Ascending aorta (tissue), 2 donors: ENCODE results near the gene CRACR2B. TPM values are rescaled to one million over a fixed set of nuclear protein-coding genes. Genes with fewer than 3 reads are reported as not detected.
A peak's percentile ranks its signal among the peaks of the same experiment; 100 is the strongest.

ENCODE experiments used
- DNase-seq, 2 donors: peaks; one replicate each; pipeline ENCODE4 v3.0.0-alpha.2; 2019; ENCODE audit warnings: low spot score in 2 of 2
- H3K27ac ChIP-seq, 2 donors: fragments of 200-600 bp; sonication (generic); one replicate each; pipeline ENCODE4 v1.5.1; 2016 to 2017; ENCODE audit warnings: mild to moderate bottlenecking in 1 of 2
- H3K27me3 ChIP-seq: fragments of 200-600 bp; sonication (generic); one replicate; pipeline ENCODE4 v1.5.1; 2017
- H3K36me3 ChIP-seq, 2 donors: fragments of 200-600 bp; sonication (generic); one replicate each; pipeline ENCODE4 v1.5.1; 2016
- H3K4me1 ChIP-seq, 2 donors: fragments of 200-600 bp; sonication (generic); one replicate each; pipeline ENCODE4 v1.5.1; 2016 to 2017; ENCODE audit warnings: mild to moderate bottlenecking in 1 of 2
- H3K4me3 ChIP-seq, 2 donors: fragments of 200-600 bp; sonication (generic); one replicate each; pipeline ENCODE4 v1.5.1; 2016 to 2017; ENCODE audit warnings: mild to moderate bottlenecking in 1 of 2
- H3K9me3 ChIP-seq, 2 donors: fragments of 200-600 bp; sonication (generic); one replicate each; pipeline ENCODE4 v1.5.1; 2016
- CTCF ChIP-seq, 3 experiments: fragments of 200-600 bp in 2 of 3; fragments of 450-650 bp in 1 of 3; sonication (generic) in 2 of 3; IDR thresholded peaks; one replicate each; pipeline ENCODE4 v1.5.1; 2016 to 2019; ENCODE audit warnings: antibody characterized with exemption in 3 of 3, mild to moderate bottlenecking in 1 of 3, moderate library complexity in 1 of 3
- intact Hi-C: fragments of 100-400 bp; cut with DNase I; formaldehyde crosslinking; loops from one replicate; pipeline ENCODE4 v1.15.1; 2023
- total RNA-seq: library from RNA; depleted of rRNA; stranded (reverse); fragments of >200 nt; gene quantifications from one replicate; pipeline ENCODE4 v1.1.0, GENCODE V29; 2016

Gene CRACR2B
- total RNA-seq, 1 donor from 2014 or later: 20.5 TPM

DNA sequence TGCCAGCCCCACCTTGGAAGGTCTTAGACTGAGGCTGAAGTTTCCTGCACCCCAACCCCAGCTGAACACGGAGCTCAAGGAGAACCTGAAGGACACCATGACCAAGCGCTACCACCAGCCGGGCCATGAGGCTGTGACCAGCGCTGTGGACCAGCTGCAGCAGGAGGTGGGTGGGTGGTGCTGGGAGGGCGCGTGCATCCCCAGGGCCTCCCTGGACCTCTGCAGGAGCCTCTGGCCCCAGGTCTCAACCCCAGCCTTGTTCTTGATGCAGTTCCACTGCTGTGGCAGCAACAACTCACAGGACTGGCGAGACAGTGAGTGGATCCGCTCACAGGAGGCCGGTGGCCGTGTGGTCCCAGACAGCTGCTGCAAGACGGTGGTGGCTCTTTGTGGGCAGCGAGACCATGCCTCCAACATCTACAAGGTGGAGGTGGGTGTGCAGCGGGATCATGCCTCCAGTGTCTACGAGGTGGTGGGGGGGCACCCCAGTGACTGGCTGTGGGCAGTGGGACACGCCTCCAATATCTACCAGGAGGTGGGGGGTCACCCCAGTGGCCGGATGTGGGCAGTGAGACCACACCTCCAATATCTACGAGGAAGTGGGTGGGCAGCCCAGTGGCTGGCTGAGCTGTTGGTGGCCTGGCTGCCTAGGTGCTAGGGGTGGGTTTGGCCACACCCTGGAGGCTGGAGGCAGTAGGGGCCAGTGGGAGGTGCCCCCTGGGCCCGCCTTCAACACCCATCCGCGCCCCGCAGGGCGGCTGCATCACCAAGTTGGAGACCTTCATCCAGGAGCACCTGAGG lies 9.7 kb downstream of the CRACR2B start:
- Histone ChIP-seq H3K27me3 (no peaks in the 10 kb centered on the region), H3K4me1 (peaks cover 9 to 41% of the 10 kb centered on the region in 2 donors), H3K27ac (peak overlapping the region; percentile 14 to 81), H3K4me3 (no peak overlapping the region), H3K9me3 (no peaks in the 10 kb centered on the region), H3K36me3 (peaks cover 43 to 49% of the 10 kb centered on the region in 2 donors)
- DNase-seq: no peak
- TF ChIP-seq CTCF (IDR thresholded peaks at IDR 0.05): no peak
- intact Hi-C loops: no loop called here

GRCh38 chr11:837990-838307 lies 10.2 kb downstream of the CRACR2B start:
- no peak for DNase-seq
- TF ChIP-seq CTCF (IDR thresholded peaks at IDR 0.05): no peak
- intact Hi-C loops: no loop called here
- no peaks in the 10 kb centered on the region for H3K9me3 ChIP-seq
- H3K27me3 ChIP-seq: no peaks in the 10 kb centered on the region
- H3K36me3 ChIP-seq: peaks cover 43 to 49% of the 10 kb centered on the region in 2 donors
- no peak overlapping the region for H3K4me3 ChIP-seq
- H3K4me1 ChIP-seq: peaks cover 10 to 39% of the 10 kb centered on the region in 2 donors
- peak overlapping the region in 1 of 2 donors; percentile 14 for H3K27ac ChIP-seq

GRCh38 chr11:838441-839279 lies 10.9 kb downstream of the CRACR2B start:
- DNase-seq: no peak
- peak in 1 of 3 experiments; percentile 16 for TF ChIP-seq CTCF (IDR thresholded peaks at IDR 0.05)
- peaks cover 43 to 49% of the 10 kb centered on the region in 2 donors for H3K36me3 ChIP-seq
- peak overlapping the region in 1 of 2 donors; percentile 25 for H3K27ac ChIP-seq
- intact Hi-C loops: no loop called here
- no peaks in the 10 kb centered on the region for H3K9me3 ChIP-seq
- H3K4me3 ChIP-seq: no peak overlapping the region
- peaks cover 16 to 45% of the 10 kb centered on the region in 2 donors for H3K4me1 ChIP-seq
- no peaks in the 10 kb centered on the region for H3K27me3 ChIP-seq

- no peaks in the 10 kb centered on the region for H3K9me3 ChIP-seq
- no peaks in the 10 kb centered on the region for H3K27me3 ChIP-seq
- H3K4me3 ChIP-seq: no peak overlapping the region
- TF ChIP-seq CTCF (IDR thresholded peaks at IDR 0.05): no peak
- H3K36me3 ChIP-seq: peaks cover 43 to 49% of the 10 kb centered on the region in 2 donors
- no peak for DNase-seq
- H3K27ac ChIP-seq: peak overlapping the region in 1 of 2 donors; percentile 25
- intact Hi-C loops: no loop called here
- H3K4me1 ChIP-seq: peaks cover 22 to 41% of the 10 kb centered on the region in 2 donors
Observed at GRCh38 chr11:839280-839623, 11.5 kb downstream of the CRACR2B start.

GRCh38 chr11:839875-840617 lies 12.3 kb downstream of the CRACR2B start:
- intact Hi-C loops: loop anchor here (10.0 kb wide), 2 partner anchors 715 to 925 kb away; partner anchors contain the start of gene CTSD
- Histone ChIP-seq H3K9me3 (no peaks in the 10 kb centered on the region), H3K4me3 (peak overlapping the region in 1 of 2 donors; percentile 94), H3K4me1 (peaks cover 27 to 39% of the 10 kb centered on the region in 2 donors), H3K36me3 (peaks cover 43 to 49% of the 10 kb centered on the region in 2 donors), H3K27ac (no peak overlapping the region), H3K27me3 (no peaks in the 10 kb centered on the region)
- no peak for DNase-seq
- no peak for TF ChIP-seq CTCF (IDR thresholded peaks at IDR 0.05)
